A549 (cell line): ENCODE data around the gene CHI3L1.

Source experiments
- CBX2 ChIP-seq: fragments of 200-600 bp; sonication (generic); IDR thresholded peaks from 2 replicates; pipeline ENCODE4 v1.6.1; 2016; ENCODE audit warnings: low read depth, mild to moderate bottlenecking, borderline replicate concordance
- CHD2 ChIP-seq: fragments of 150-350 bp; IDR thresholded peaks from 2 replicates; pipeline ENCODE4 v1.6.1; 2014; ENCODE audit warnings: low read length; ENCODE audit not compliant: partially characterized antibody
- EP300 ChIP-seq, 2 experiments: fragments of >200 bp; sonication (Bioruptor Twin); formaldehyde crosslinking; IDR thresholded peaks; 2 replicates in 1 of 2; 3 replicates in 1 of 2; pipeline ENCODE4 v1.6.1; 2016 to 2017
- ESRRA ChIP-seq: fragments of 150-350 bp; IDR thresholded peaks from 2 replicates; pipeline ENCODE4 v1.6.1; 2014; ENCODE audit warnings: mild to moderate bottlenecking, low read length, borderline replicate concordance
- FOSL2 ChIP-seq, 2 experiments: fragments of 450-650 bp in 1 of 2; fragments of >200 bp in 1 of 2; sonication (Bioruptor Twin) in 1 of 2; formaldehyde crosslinking; IDR thresholded peaks; 2 replicates each; pipeline versions ENCODE4 v1.5.0 to v1.6.1; 2016 to 2020; ENCODE audit warnings: mild to moderate bottlenecking in 1 of 2, moderate library complexity in 1 of 2
- GATA3 ChIP-seq: IDR thresholded peaks from 2 replicates; pipeline ENCODE4 v1.6.1; 2012; ENCODE audit warnings: borderline replicate concordance
- JUN ChIP-seq, 2 experiments: fragments of >200 bp; sonication (Bioruptor Twin); formaldehyde crosslinking; IDR thresholded peaks; 2 replicates in 1 of 2; 3 replicates in 1 of 2; pipeline ENCODE4 v1.6.1; 2016 to 2017
- MAZ ChIP-seq: fragments of 150-350 bp; IDR thresholded peaks from 2 replicates; pipeline ENCODE4 v1.6.1; 2014; ENCODE audit warnings: antibody characterized with exemption, low read depth, low read length, borderline replicate concordance
- PHF8 ChIP-seq: fragments of 200-600 bp; sonication (generic); IDR thresholded peaks from 2 replicates; pipeline ENCODE4 v1.6.1; 2016; ENCODE audit warnings: low read depth, mild to moderate bottlenecking, antibody characterized with exemption, moderate library complexity, borderline replicate concordance
- POLR2A ChIP-seq: IDR thresholded peaks from 2 replicates; pipeline ENCODE4 v1.6.1; 2012; ENCODE audit warnings: mild to moderate bottlenecking, low read length
- POLR2AphosphoS2 ChIP-seq: conservative IDR thresholded peaks from 2 replicates; pipeline ENCODE4 v1.6.1; 2012; ENCODE audit warnings: low read length, improper control_type of control experiment, inconsistent platforms
- RAD21 ChIP-seq, 2 experiments: fragments of >200 bp in 1 of 2; sonication (Bioruptor Twin) in 1 of 2; formaldehyde crosslinking in 1 of 2; IDR thresholded peaks in 1 of 2; conservative IDR thresholded peaks in 1 of 2; 2 replicates in 1 of 2; 3 replicates in 1 of 2; pipeline ENCODE4 v1.6.1; 2012 to 2018; ENCODE audit warnings: inconsistent platforms in 1 of 2
- TF ChIP-seq, protein P1 (sequence below): fragments of >200 bp; sonication (Bioruptor Twin); formaldehyde crosslinking; IDR thresholded peaks from 3 replicates; pipeline ENCODE4 v1.5.1; 2016
- TF ChIP-seq, protein P2 (sequence below): fragments of 450-650 bp; IDR thresholded peaks from 2 replicates; pipeline ENCODE4 v1.6.1; 2014; ENCODE audit warnings: antibody characterized with exemption

DNA sequence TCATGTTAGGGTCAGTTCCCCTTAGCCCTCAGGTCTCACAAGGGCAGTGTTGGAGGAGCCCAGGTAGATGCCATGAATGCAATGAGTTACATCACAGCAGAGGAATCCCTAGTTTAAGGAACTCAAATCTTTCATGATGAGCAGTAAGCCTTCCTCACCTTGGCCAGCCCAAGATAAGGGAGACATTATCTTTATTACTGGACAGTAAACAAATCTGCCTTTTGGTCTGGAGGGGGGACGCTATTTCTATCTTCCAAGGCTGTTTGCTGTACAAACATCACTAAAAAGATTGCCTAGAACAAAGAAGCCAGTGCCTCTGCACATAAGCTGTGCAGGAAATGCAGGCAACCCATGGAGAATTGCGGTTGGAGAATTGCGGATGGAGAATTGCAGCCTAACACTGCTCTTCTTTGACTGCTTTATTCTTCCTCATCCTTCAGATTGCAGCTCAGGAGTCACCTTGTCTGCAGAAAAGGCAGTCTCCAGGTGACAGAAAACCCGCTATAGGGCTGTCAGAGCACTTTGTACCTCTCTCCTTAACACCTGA is 2.3 kb upstream of the CHI3L1 start:
- TF ChIP-seq ESRRA (no peak), CBX2 (no peak), FOSL2 (IDR thresholded peaks at IDR 0.05) (no peak), FOSL2 (CRISPR knock-in tag; IDR thresholded peaks at IDR 0.05) (no peak), MAZ (no peak), CHD2 (no peak), RAD21 (conservative IDR thresholded peaks at IDR 0.05 in 1 of 2, IDR thresholded peaks at IDR 0.05 in 1 of 2) (no peak), POLR2AphosphoS2 (no peak), PHF8 (no peak), POLR2A (no peak), GATA3 (no peak), EP300 (IDR thresholded peaks at IDR 0.05) (no peak), JUN (IDR thresholded peaks at IDR 0.05) (no peak)
- TF ChIP-seq, protein P1, sequence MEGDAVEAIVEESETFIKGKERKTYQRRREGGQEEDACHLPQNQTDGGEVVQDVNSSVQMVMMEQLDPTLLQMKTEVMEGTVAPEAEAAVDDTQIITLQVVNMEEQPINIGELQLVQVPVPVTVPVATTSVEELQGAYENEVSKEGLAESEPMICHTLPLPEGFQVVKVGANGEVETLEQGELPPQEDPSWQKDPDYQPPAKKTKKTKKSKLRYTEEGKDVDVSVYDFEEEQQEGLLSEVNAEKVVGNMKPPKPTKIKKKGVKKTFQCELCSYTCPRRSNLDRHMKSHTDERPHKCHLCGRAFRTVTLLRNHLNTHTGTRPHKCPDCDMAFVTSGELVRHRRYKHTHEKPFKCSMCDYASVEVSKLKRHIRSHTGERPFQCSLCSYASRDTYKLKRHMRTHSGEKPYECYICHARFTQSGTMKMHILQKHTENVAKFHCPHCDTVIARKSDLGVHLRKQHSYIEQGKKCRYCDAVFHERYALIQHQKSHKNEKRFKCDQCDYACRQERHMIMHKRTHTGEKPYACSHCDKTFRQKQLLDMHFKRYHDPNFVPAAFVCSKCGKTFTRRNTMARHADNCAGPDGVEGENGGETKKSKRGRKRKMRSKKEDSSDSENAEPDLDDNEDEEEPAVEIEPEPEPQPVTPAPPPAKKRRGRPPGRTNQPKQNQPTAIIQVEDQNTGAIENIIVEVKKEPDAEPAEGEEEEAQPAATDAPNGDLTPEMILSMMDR, result no peak
- TF ChIP-seq, protein P2, sequence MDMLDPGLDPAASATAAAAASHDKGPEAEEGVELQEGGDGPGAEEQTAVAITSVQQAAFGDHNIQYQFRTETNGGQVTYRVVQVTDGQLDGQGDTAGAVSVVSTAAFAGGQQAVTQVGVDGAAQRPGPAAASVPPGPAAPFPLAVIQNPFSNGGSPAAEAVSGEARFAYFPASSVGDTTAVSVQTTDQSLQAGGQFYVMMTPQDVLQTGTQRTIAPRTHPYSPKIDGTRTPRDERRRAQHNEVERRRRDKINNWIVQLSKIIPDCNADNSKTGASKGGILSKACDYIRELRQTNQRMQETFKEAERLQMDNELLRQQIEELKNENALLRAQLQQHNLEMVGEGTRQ, result no peak
